GM12874 (cell line): Measurements from ENCODE around the gene PIGBOS1.

ENCODE experiments used
- TF ChIP-seq, protein P1 (sequence below): IDR thresholded peaks from 2 replicates; pipeline ENCODE4 v1.5.1; 2011; ENCODE audit warnings: low read depth, mild to moderate bottlenecking, control low read depth, low read length, moderate library complexity; ENCODE audit not compliant: insufficient read depth

Gene PIGBOS1

DNA sequence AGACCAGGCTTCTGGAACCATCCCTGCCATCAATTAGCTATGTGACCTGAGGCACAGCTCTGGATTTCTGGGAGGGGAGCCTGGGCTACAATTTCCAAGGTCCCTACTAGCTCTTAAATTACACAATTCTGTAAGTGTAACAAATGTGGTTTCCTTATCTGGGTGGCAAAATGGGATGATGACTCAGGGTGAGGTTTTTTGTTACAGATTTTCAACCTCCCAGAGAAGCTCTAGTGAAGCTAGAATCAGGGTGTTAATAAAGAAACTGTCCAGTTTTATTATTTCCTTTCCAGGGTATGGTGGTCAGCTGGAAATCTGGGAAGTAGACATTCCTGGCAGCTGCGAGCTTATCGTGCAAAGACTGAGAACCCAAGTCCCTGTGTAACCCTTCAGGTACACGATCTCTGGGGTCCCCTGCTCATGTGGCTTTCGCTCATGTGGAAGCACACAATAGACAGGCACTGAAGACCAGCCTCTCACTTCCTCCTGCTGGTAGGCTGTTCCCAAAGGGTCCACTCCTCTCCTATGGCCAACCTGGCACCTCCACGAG is 36.6 kb downstream of the PIGBOS1 start:
- TF ChIP-seq, protein P1, sequence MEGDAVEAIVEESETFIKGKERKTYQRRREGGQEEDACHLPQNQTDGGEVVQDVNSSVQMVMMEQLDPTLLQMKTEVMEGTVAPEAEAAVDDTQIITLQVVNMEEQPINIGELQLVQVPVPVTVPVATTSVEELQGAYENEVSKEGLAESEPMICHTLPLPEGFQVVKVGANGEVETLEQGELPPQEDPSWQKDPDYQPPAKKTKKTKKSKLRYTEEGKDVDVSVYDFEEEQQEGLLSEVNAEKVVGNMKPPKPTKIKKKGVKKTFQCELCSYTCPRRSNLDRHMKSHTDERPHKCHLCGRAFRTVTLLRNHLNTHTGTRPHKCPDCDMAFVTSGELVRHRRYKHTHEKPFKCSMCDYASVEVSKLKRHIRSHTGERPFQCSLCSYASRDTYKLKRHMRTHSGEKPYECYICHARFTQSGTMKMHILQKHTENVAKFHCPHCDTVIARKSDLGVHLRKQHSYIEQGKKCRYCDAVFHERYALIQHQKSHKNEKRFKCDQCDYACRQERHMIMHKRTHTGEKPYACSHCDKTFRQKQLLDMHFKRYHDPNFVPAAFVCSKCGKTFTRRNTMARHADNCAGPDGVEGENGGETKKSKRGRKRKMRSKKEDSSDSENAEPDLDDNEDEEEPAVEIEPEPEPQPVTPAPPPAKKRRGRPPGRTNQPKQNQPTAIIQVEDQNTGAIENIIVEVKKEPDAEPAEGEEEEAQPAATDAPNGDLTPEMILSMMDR: no peak

DNA sequence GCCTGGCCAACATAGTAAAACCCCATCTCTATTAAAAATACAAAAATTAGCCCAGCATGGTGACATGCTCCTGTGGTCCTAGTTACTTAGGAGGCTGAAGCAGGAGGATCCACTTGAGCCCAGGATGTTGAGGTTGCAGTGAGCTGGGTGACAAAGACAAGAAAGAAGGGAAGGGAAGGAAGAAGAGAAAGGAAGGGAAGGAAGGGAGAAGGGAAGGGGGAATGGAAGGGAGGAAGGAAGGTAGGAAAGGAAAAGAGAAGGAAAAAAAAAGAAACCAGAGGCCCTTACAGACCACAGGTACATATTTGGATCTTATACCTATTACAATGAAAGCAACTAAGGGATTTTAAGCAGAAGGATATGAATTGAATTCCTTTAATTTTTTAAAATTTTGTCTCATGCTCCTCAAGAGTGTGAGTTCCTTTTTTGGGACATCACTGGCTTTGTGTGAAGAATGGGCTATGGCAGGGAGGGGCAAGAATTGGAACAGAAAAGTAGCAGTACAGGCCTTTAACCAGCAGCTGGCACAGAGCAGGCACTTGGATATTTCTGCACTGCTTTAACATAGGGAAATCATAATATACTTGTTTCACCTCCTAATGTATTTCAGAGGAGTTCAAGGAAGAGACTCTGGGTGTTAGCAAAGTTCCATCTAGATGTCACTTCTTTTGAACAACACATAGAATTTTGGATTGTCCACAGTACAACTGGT is 37.2 kb downstream of the PIGBOS1 start:
- TF ChIP-seq, protein P1: no peak

DNA sequence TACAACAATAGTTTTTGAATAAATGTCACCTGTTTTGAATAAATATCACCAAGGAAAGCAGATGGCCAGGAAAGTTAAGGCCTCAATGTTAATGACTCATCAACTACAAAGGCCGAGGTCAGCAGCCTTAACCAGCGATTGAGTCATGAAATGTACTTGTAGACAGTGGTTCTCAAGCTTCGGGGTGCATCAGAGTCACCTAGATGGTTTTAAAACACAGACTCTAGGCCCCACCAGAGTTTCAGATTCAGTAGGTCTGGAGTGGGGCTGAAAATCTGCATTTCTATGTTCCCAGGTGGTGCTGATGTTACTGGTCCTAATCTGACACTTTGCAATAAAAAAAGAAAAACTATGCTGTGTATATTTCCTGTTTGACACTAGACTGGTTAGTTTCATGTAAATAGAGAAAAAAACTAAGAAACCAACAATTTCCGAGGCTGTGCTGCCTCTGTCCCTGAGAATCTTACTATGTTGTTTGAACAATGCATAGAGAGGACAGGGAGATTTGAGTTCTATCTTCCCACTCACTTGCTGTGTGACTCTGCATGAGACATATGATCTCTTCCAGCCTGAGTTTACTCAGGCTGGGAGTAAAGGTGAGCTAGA is 39.1 kb downstream of the PIGBOS1 start:
- TF ChIP-seq, protein P1: no peak

DNA sequence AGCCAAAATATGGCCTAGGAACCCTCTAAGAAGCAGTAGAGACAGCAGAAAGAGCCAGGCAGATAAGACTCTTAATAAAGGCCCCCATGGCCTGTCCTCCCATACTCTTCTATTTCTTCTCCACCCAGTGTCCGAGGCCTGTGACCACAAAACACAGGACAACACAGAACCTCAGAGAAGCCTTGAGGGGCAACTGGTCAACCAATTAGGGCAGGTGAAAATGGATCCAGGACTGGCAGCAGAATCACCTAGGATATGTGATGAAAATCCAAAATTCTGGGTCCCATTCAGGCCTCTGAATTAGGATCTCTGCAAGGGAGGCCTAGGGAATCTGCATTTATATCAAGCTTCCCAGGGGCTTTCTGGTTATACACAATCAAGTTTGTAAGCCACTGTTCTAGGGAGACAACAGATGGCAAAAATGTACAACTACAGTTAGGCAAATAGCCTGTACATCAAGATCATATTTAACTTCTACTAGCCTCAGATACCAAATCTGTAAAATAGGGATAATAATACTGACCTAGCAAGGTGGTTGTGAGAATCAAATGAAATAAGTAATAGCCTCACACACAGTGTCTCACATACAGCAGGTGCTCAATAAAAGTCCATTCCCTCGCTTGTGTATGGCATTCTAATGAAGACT is 39.7 kb downstream of the PIGBOS1 start:
- TF ChIP-seq, protein P1: no peak

DNA sequence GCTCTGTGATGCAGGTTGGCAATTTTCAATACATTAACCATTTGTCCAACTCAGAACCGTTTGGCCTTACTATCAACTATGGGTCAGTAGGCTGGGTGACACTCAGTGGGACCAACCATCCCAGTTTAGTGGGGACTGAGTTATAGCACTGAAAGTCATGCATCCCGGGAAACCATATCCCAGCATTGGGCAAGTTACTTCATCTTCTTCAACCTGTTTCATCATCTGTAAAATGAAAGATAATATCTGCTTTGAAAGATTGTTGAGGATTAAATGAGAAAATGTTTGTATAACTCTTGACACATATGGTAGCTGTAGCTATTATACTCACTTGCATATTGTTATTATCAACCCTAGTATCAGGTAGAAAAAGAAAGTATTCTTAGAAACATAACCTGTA is 41.2 kb downstream of the PIGBOS1 start:
- TF ChIP-seq, protein P1: no peak

DNA sequence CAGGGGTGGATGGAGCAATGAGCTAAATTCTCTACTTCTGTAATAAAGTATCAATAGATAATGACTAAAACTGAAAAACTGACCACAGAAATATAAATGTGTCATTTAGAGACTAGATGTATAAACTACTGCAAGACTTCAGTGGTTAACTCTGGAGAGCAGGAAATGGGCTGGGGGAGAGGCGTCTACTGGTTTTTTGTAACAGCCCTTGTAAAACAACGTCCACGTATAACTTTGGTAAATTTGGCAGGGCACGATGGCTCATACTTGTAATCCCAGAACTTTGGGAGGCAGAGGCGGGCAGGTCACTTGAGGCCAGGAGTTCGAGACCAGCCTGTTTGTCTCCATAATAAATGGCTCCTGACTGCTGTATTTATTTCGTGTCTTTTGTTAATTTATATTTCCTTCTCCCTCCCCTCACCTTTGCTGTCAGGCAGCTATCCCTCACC is 41.8 kb downstream of the PIGBOS1 start:
- TF ChIP-seq, protein P1: no peak

DNA sequence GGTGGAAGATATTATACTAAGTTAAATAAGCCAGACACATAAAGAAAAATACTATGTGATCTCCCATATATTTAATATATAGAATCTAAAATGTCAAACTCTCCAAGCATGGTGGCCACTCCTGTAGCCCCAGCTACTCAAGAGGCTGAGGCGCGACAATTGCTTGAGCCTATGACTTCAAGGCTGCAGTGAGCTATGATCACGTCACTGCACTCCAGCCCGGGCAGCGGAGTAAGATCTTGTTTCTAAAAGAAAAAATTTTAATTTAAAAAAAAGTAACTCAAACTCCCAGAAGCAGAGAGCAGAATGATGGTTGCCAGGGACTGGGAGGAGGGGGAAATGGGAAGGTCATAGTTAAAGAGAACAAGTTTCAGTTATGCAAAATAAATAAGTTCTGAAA is 42.6 kb downstream of the PIGBOS1 start:
- TF ChIP-seq, protein P1: no peak
